ENCODE results near the gene RNU7-1. TPM values are rescaled to one million over a fixed set of nuclear protein-coding genes. Genes with fewer than 3 reads are reported as not detected.

The RNU7-1 gene
- total and polyA plus RNA-seq, 2 experiments from 2014 or later = not detected

- H3K36me3 ChIP-seq (ENCODE audit: low read depth) = peaks cover 37% of the 10 kb centered on the region
- no peak overlapping the region for H3K4me2 ChIP-seq (ENCODE audit: unreplicated experiment)
- 66 to 73% methylated on average over 3 of the region's 3 CpGs for WGBS, 2 experiments (ENCODE audit: low coverage in 1 of 2, low lambda C conversion rate in 2 of 2, missing lambda C conversion rate in 2 of 2)
- TF ChIP-seq EZH2 (IDR thresholded peaks at IDR 0.05; ENCODE audit: insufficient read depth, poor library complexity, severe bottlenecking) (no peak), EZH2phosphoT487 (IDR thresholded peaks at IDR 0.05; ENCODE audit: insufficient read depth, low read depth) (no peak)
- H3K9me2 ChIP-seq (ENCODE audit: insufficient read depth) = no peaks in the 10 kb centered on the region
- H3K27me3 ChIP-seq (replicated peaks; ENCODE audit: insufficient read depth) = no peaks in the 10 kb centered on the region
- H3K4me1 ChIP-seq (ENCODE audit: insufficient read depth) = no peaks in the 10 kb centered on the region
- peaks cover 9% of the 10 kb centered on the region for H3K79me2 ChIP-seq (ENCODE audit: insufficient read depth)
- H4K20me1 ChIP-seq (ENCODE audit: insufficient read depth) = no peaks in the 10 kb centered on the region
- H3K27ac ChIP-seq = no peak overlapping the region
- no peak overlapping the region for H3K4me3 ChIP-seq
- peaks cover 6% of the 10 kb centered on the region; the same call in 1 of the 2 replicates for H3F3A ChIP-seq (ENCODE audit: insufficient read depth)
- no peaks in the 10 kb centered on the region for H3K9me3 ChIP-seq (ENCODE audit: low read depth)
- in situ Hi-C loops (cut with MboI) = no loop called here
- H2AFZ ChIP-seq = no peak overlapping the region
- no peak for DNase-seq
- H3K9ac ChIP-seq = no peak overlapping the region
These were observed 35.0 kb downstream of the RNU7-1 start for GRCh38 chr12:6978611-6979011.

- H3K36me3 ChIP-seq (ENCODE audit: low read depth) = peaks cover 37% of the 10 kb centered on the region
- 69 to 73% methylated on average over 6 of the region's 6 CpGs for WGBS, 2 experiments (ENCODE audit: low coverage in 1 of 2, low lambda C conversion rate in 2 of 2, missing lambda C conversion rate in 2 of 2)
These were observed 35.4 kb downstream of the RNU7-1 start for GRCh38 chr12:6979021-6979420.

GRCh38 chr12:6979453-6979852 lies 35.8 kb downstream of the RNU7-1 start:
- Histone ChIP-seq H3K4me2 (ENCODE audit: unreplicated experiment) (no peak overlapping the region), H3K4me3 (no peak overlapping the region), H3K9me2 (ENCODE audit: insufficient read depth) (no peaks in the 10 kb centered on the region), H3K9me3 (ENCODE audit: low read depth) (no peaks in the 10 kb centered on the region), H3K36me3 (ENCODE audit: low read depth) (peaks cover 32% of the 10 kb centered on the region), H3K4me1 (ENCODE audit: insufficient read depth) (no peaks in the 10 kb centered on the region), H3K79me2 (ENCODE audit: insufficient read depth) (0 out of 2 replicates have a peak, but pooled peaks cover under 1% of the 10 kb centered on the region), H3K27ac (no peak overlapping the region), H3K9ac (no peak overlapping the region), H2AFZ (no peak overlapping the region), H4K20me1 (ENCODE audit: insufficient read depth) (no peaks in the 10 kb centered on the region), H3K27me3 (replicated peaks; ENCODE audit: insufficient read depth) (no peaks in the 10 kb centered on the region), H3F3A (ENCODE audit: insufficient read depth) (peaks cover 5% of the 10 kb centered on the region; the same call in 1 of the 2 replicates)
- TF ChIP-seq EZH2phosphoT487 (IDR thresholded peaks at IDR 0.05; ENCODE audit: insufficient read depth, low read depth) = no peak
- 83 to 84% methylated on average over 3 of the region's 3 CpGs for WGBS, 2 experiments (ENCODE audit: low coverage in 1 of 2, low lambda C conversion rate in 2 of 2, missing lambda C conversion rate in 2 of 2)
- DNase-seq = no peak
- in situ Hi-C loops (cut with MboI) = no loop called here

More at GRCh38 chr12:6979021-6979420, 35.4 kb downstream of the RNU7-1 start:
- TF ChIP-seq EZH2phosphoT487 (IDR thresholded peaks at IDR 0.05; ENCODE audit: insufficient read depth, low read depth) (no peak), EZH2 (IDR thresholded peaks at IDR 0.05; ENCODE audit: insufficient read depth, poor library complexity, severe bottlenecking) (no peak)
- Histone ChIP-seq H4K20me1 (ENCODE audit: insufficient read depth) (no peaks in the 10 kb centered on the region), H2AFZ (no peak overlapping the region), H3K27me3 (replicated peaks; ENCODE audit: insufficient read depth) (no peaks in the 10 kb centered on the region), H3K4me3 (no peak overlapping the region), H3K4me2 (ENCODE audit: unreplicated experiment) (no peak overlapping the region), H3K9me2 (ENCODE audit: insufficient read depth) (no peaks in the 10 kb centered on the region), H3K27ac (no peak overlapping the region), H3K4me1 (ENCODE audit: insufficient read depth) (no peaks in the 10 kb centered on the region), H3K79me2 (ENCODE audit: insufficient read depth) (peaks cover 5% of the 10 kb centered on the region; the same call in 1 of the 2 replicates), H3K9ac (no peak overlapping the region), H3F3A (ENCODE audit: insufficient read depth) (peaks cover 6% of the 10 kb centered on the region; the same call in 1 of the 2 replicates), H3K9me3 (ENCODE audit: low read depth) (no peaks in the 10 kb centered on the region)
- no peak for DNase-seq
- in situ Hi-C loops (cut with MboI) = no loop called here

GRCh38 chr12:6980075-6980474 lies 36.5 kb downstream of the RNU7-1 start:
- Histone ChIP-seq H3F3A (ENCODE audit: insufficient read depth) (no peaks in the 10 kb centered on the region), H3K4me1 (ENCODE audit: insufficient read depth) (no peaks in the 10 kb centered on the region), H3K79me2 (ENCODE audit: insufficient read depth) (no peaks in the 10 kb centered on the region), H2AFZ (no peak overlapping the region), H4K20me1 (ENCODE audit: insufficient read depth) (no peaks in the 10 kb centered on the region), H3K27me3 (replicated peaks; ENCODE audit: insufficient read depth) (no peaks in the 10 kb centered on the region), H3K4me3 (no peak overlapping the region), H3K9ac (no peak overlapping the region), H3K27ac (no peak overlapping the region), H3K9me3 (ENCODE audit: low read depth) (no peaks in the 10 kb centered on the region), H3K9me2 (ENCODE audit: insufficient read depth) (no peaks in the 10 kb centered on the region), H3K36me3 (ENCODE audit: low read depth) (peaks cover 26% of the 10 kb centered on the region), H3K4me2 (ENCODE audit: unreplicated experiment) (no peak overlapping the region)
- WGBS, 2 experiments (ENCODE audit: low coverage in 1 of 2, low lambda C conversion rate in 2 of 2, missing lambda C conversion rate in 2 of 2) = 97 to 98% methylated on average over 4 of the region's 4 CpGs
- TF ChIP-seq EZH2 (IDR thresholded peaks at IDR 0.05; ENCODE audit: insufficient read depth, poor library complexity, severe bottlenecking) (no peak), EZH2phosphoT487 (IDR thresholded peaks at IDR 0.05; ENCODE audit: insufficient read depth, low read depth) (no peak)
- in situ Hi-C loops (cut with MboI) = no loop called here
- no peak for DNase-seq

- Histone ChIP-seq H3K9me3 (ENCODE audit: low read depth) (no peaks in the 10 kb centered on the region), H3K9me2 (ENCODE audit: insufficient read depth) (no peaks in the 10 kb centered on the region), H3K27ac (no peak overlapping the region), H3K4me3 (no peak overlapping the region), H2AFZ (no peak overlapping the region), H3K36me3 (ENCODE audit: low read depth) (0 out of 2 replicates have a peak, but pooled peaks cover 19% of the 10 kb centered on the region), H3K27me3 (replicated peaks; ENCODE audit: insufficient read depth) (no peaks in the 10 kb centered on the region), H3K4me2 (ENCODE audit: unreplicated experiment) (no peak overlapping the region), H3K9ac (no peak overlapping the region), H4K20me1 (ENCODE audit: insufficient read depth) (no peaks in the 10 kb centered on the region), H3K4me1 (ENCODE audit: insufficient read depth) (no peaks in the 10 kb centered on the region), H3F3A (ENCODE audit: insufficient read depth) (no peaks in the 10 kb centered on the region), H3K79me2 (ENCODE audit: insufficient read depth) (no peaks in the 10 kb centered on the region)
- in situ Hi-C loops (cut with MboI) = no loop called here
- peak; percentile 50 for DNase-seq
- TF ChIP-seq EZH2 (IDR thresholded peaks at IDR 0.05; ENCODE audit: insufficient read depth, poor library complexity, severe bottlenecking) (no peak), EZH2phosphoT487 (IDR thresholded peaks at IDR 0.05; ENCODE audit: insufficient read depth, low read depth) (no peak)
These were observed 37.1 kb downstream of the RNU7-1 start for GRCh38 chr12:6980740-6981139.
